CD4-positive, CD25-positive, alpha-beta regulatory T cell (primary cell): ENCODE measurements around the gene SOD2. TPM values are rescaled to one million over a fixed set of nuclear protein-coding genes. Genes with fewer than 3 reads are reported as not detected.

Experiments
- ATAC-seq, 2 donors: fragments of 150-1000 bp; cut with Tn5 transposase; one replicate each; pipeline ENCODE4 v1.10.0; 2021; ENCODE audit warnings: low read depth in 2 of 2, moderate number of reproducible peaks in 2 of 2, moderate library complexity in 1 of 2
- DNase-seq, 3 donors: peaks; one replicate each; pipeline versions ENCODE4 v3.0.0 to v3.0.0-alpha.2; 2012 to 2022; ENCODE audit warnings: mixed read lengths in 1 of 3
- H3K27ac ChIP-seq: one replicate; pipeline ENCODE4 v1.7.0; 2013; ENCODE audit warnings: mild to moderate bottlenecking, low read length; ENCODE audit not compliant: insufficient read depth, poor library complexity, severe bottlenecking
- H3K27me3 ChIP-seq: one replicate; pipeline ENCODE4 v1.7.0; 2013; ENCODE audit warnings: low read length; ENCODE audit not compliant: control insufficient read depth, insufficient read depth
- H3K36me3 ChIP-seq: one replicate; pipeline ENCODE4 v1.7.0; 2013; ENCODE audit warnings: mild to moderate bottlenecking, low read length, moderate library complexity; ENCODE audit not compliant: control insufficient read depth, insufficient read depth
- H3K4me1 ChIP-seq: 2 replicates; pipeline ENCODE4 v1.7.0; 2013; ENCODE audit warnings: mild to moderate bottlenecking, low read length; ENCODE audit not compliant: insufficient read depth, control insufficient read depth, poor library complexity, severe bottlenecking
- H3K4me3 ChIP-seq: one replicate; pipeline ENCODE4 v1.7.0; 2013; ENCODE audit warnings: low read depth, mild to moderate bottlenecking, low read length, moderate library complexity
- H3K9me3 ChIP-seq, 2 experiments: 1 replicate in 1 of 2; 2 replicates in 1 of 2; pipeline ENCODE4 v1.7.0; 2013; ENCODE audit warnings: low read length in 2 of 2, mild to moderate bottlenecking in 1 of 2, moderate library complexity in 1 of 2; ENCODE audit not compliant: control insufficient read depth in 2 of 2
- H3K27ac Mint-ChIP-seq, 3 donors: one replicate each; pipeline ENCODE4 v1.8.0; 2020 to 2022; ENCODE audit warnings: mild to moderate bottlenecking in 3 of 3, mixed read lengths in 3 of 3, moderate library complexity in 2 of 3
- H3K27me3 Mint-ChIP-seq: one replicate; pipeline ENCODE4 v1.8.0; 2022; ENCODE audit warnings: mild to moderate bottlenecking, mixed read lengths
- H3K36me3 Mint-ChIP-seq: one replicate; pipeline ENCODE4 v1.8.0; 2020; ENCODE audit warnings: mixed read lengths
- H3K4me1 Mint-ChIP-seq, 4 donors: one replicate each; pipeline ENCODE4 v1.8.0; 2020 to 2022; ENCODE audit warnings: mixed read lengths in 4 of 4, mild to moderate bottlenecking in 1 of 4
- H3K4me3 Mint-ChIP-seq, 4 donors: one replicate each; pipeline ENCODE4 v1.8.0; 2020 to 2022; ENCODE audit warnings: mild to moderate bottlenecking in 4 of 4, mixed read lengths in 4 of 4, moderate library complexity in 3 of 4
- H3K9me3 Mint-ChIP-seq, 7 donors: one replicate each; pipeline ENCODE4 v1.8.0; 2020 to 2022; ENCODE audit warnings: mixed read lengths in 7 of 7, mild to moderate bottlenecking in 3 of 7, moderate library complexity in 2 of 7
- polyA plus RNA-seq, 4 donors: library from polyadenylated mRNA; unstranded; fragments of 300-500 nt; fragmentation: Illumina TruSeq; gene quantifications; one replicate each; pipeline ENCODE4 v1.2.3, GENCODE V29; 2021
- total RNA-seq: library from RNA; stranded (reverse); gene quantifications from one replicate; pipeline ENCODE4 v1.2.3, GENCODE V29; 2022

SOD2 gene
- total and polyA plus RNA-seq, 5 donors from 2014 or later, result 112 to 187 (median 136) TPM

DNA sequence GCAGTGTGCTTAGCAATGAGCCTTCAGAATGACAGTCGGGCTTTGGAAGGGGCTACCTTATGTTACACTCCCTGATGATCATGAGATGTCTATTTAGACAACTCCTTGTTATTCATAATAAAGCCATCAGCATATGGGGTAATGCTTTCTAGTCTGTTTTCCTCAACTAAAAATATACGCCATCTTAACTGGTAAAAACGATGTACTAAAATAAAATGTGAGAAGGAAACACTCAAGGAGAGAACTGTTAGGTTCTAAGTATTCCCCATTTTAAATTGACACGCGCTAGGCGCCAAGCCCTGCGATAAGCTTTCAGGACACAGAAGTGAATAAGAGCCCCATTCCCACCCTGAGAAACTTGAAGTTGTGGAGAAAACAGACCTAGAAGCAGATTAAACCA, 43.6 kb downstream of the SOD2 start:
- DNase-seq, result no peak
- no peak for ATAC-seq
- H3K4me1 Mint-ChIP-seq, result peaks cover 0 to 7% (median 1%) of the 10 kb centered on the region in 4 donors

DNA sequence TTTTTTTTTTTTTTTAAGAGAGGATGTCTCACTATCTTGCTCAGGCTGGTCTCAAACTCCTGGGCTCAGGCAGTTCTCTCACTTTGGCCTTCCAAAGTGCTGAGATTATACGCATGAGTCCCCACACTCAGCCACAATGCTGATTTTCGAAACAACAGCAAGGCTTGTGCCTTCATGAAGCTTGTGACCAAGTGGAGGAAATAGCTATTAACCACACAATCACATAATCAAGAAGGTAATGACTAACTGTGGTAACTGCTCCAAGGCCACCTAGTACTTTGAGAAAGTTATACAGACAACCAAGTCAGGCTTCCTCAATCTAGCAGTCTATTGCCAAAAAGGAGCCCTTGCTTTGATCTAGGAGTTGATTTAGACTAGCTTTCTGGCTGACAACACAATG, 46.3 kb downstream of the SOD2 start:
- H3K27ac ChIP-seq, result no peak overlapping the region
- H3K4me3 Mint-ChIP-seq, result no peak overlapping the region
- H3K27me3 Mint-ChIP-seq, result no peaks in the 10 kb centered on the region
- H3K9me3 ChIP-seq, result no peaks in the 10 kb centered on the region
- peak in 1 of 3 donors; percentile 28 for DNase-seq
- no peaks in the 10 kb centered on the region for H3K36me3 ChIP-seq
- no peaks in the 10 kb centered on the region for H3K27me3 ChIP-seq
- ATAC-seq, result no peak
- peaks cover 16% of the 10 kb centered on the region for H3K36me3 Mint-ChIP-seq
- no peaks in the 10 kb centered on the region for H3K4me1 ChIP-seq
- no peak overlapping the region for H3K4me3 ChIP-seq
- H3K9me3 Mint-ChIP-seq, result peaks cover 0 to 2% (median 0%) of the 10 kb centered on the region in 7 donors
- no peak overlapping the region for H3K27ac Mint-ChIP-seq
- peaks cover 0 to 7% (median 1%) of the 10 kb centered on the region in 4 donors for H3K4me1 Mint-ChIP-seq

More for the DNA sequence above, 43.6 kb downstream of the SOD2 start:
- Histone ChIP-seq H3K27me3 (no peaks in the 10 kb centered on the region), H3K27ac (no peak overlapping the region), H3K4me1 (no peaks in the 10 kb centered on the region), H3K4me3 (no peak overlapping the region), H3K9me3 (no peaks in the 10 kb centered on the region), H3K36me3 (no peaks in the 10 kb centered on the region)
- H3K36me3 Mint-ChIP-seq, result peaks cover 12% of the 10 kb centered on the region
- H3K27me3 Mint-ChIP-seq, result peaks cover under 1% of the 10 kb centered on the region
- H3K4me3 Mint-ChIP-seq, result no peak overlapping the region
- H3K9me3 Mint-ChIP-seq, result peaks cover 0 to 2% (median 0%) of the 10 kb centered on the region in 7 donors
- no peak overlapping the region for H3K27ac Mint-ChIP-seq

DNA sequence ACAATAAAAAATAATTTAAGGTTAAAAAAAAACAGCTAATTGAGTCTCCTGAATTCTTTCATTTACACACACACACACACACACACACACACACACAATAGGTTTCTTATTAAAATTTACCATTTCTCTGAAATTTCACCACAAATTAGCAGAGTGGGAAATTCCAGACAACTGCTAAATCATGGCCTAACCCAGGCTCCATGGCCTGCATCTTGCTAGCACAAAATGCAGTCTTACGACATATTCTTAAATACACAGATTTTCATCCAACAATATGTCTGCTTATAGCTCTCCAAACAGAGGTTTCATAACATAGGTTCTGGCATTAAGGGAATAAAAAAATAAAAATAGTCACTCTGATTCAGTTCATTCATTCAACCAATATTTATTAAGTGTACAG, 46.9 kb downstream of the SOD2 start:
- Histone ChIP-seq H3K4me3 (no peak overlapping the region), H3K9me3 (no peaks in the 10 kb centered on the region), H3K27me3 (no peaks in the 10 kb centered on the region), H3K27ac (no peak overlapping the region), H3K36me3 (no peaks in the 10 kb centered on the region), H3K4me1 (no peaks in the 10 kb centered on the region)
- ATAC-seq, result no peak
- DNase-seq, result no peak
- Mint-ChIP-seq H3K4me3 (no peak overlapping the region), H3K9me3 (peaks cover 0 to 3% (median 0%) of the 10 kb centered on the region in 7 donors), H3K4me1 (peaks cover 0 to 7% (median 1%) of the 10 kb centered on the region in 4 donors), H3K27me3 (no peaks in the 10 kb centered on the region), H3K27ac (no peak overlapping the region), H3K36me3 (peaks cover 16% of the 10 kb centered on the region)

DNA sequence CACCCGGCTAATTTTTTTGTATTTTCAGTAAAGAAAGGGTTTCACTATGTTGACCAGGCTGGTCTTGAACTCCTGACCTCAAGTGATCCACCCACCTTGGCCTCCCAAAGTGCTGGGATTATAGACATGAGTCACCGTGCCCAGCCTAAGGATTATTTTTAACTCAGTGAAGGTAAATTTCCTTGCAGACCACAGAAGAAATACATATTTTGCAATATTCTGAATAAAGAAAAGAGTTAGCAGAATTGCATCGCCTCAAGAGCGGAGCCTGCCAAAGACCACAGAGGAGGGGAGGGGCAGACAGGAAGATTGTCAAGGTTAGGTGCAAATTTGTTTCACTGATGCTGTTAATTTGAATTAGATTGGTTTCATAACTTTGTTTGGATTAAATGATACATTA, 47.4 kb downstream of the SOD2 start:
- no peak overlapping the region for H3K27ac Mint-ChIP-seq
- H3K9me3 Mint-ChIP-seq, result peaks cover 0 to 3% (median 0%) of the 10 kb centered on the region in 7 donors
- no peak overlapping the region for H3K4me3 Mint-ChIP-seq

More for the DNA sequence above, 47.4 kb downstream of the SOD2 start:
- Mint-ChIP-seq H3K27me3 (no peaks in the 10 kb centered on the region), H3K4me1 (peaks cover 0 to 7% (median 1%) of the 10 kb centered on the region in 4 donors), H3K36me3 (peaks cover 16% of the 10 kb centered on the region)
- DNase-seq, result no peak
- Histone ChIP-seq H3K36me3 (no peaks in the 10 kb centered on the region), H3K27ac (no peak overlapping the region), H3K9me3 (no peaks in the 10 kb centered on the region), H3K4me1 (no peaks in the 10 kb centered on the region), H3K27me3 (no peaks in the 10 kb centered on the region), H3K4me3 (no peak overlapping the region)
- no peak for ATAC-seq

Other genes starting within 250 kb of the SOD2 start
- gene WTAP, start 34.3 kb upstream of the SOD2 start, total RNA-seq, result 177 TPM
- 100 to 1,000 TPM; 145 to 155 (median 150) TPM for gene WTAP, start 34.3 kb upstream of the SOD2 start, polyA plus RNA-seq
- 29.6 TPM for gene ACAT2, start 68.8 kb upstream of the SOD2 start, total RNA-seq
- gene ACAT2, start 68.8 kb upstream of the SOD2 start, polyA plus RNA-seq, result 10 to 100 TPM; 40.8 to 66.0 (median 50.2) TPM
- gene TCP1, start 96.4 kb upstream of the SOD2 start, total RNA-seq, result 205 TPM
- gene TCP1, start 96.4 kb upstream of the SOD2 start, polyA plus RNA-seq, result 100 to 1,000 TPM in 2 of 4 donors, 10 to 100 TPM in 2; 83.6 to 121 (median 99.9) TPM
- 21.7 TPM for gene MRPL18, start 97.2 kb upstream of the SOD2 start, total RNA-seq
- 100 to 1,000 TPM in 2 of 4 donors, 10 to 100 TPM in 2; 86.9 to 122 (median 103) TPM for gene MRPL18, start 97.2 kb upstream of the SOD2 start, polyA plus RNA-seq
- not detected for gene PNLDC1, start 107.0 kb upstream of the SOD2 start, total RNA-seq
- gene PNLDC1, start 107.0 kb upstream of the SOD2 start, polyA plus RNA-seq, result under 1 TPM in 1 of 4 donors, not detected in 3; 0.21 TPM
- gene MAS1, start 197.7 kb upstream of the SOD2 start, total RNA-seq, result not detected
- not detected for gene MAS1, start 197.7 kb upstream of the SOD2 start, polyA plus RNA-seq